Body of pancreas (tissue), 4 donors: ENCODE data around the gene TAS2R30.

Experiments used
- CTCF ChIP-seq, 7 experiments: fragments of 450-650 bp in 4 of 7; fragments of 200-600 bp in 3 of 7; sonication (generic) in 3 of 7; IDR thresholded peaks; one replicate each; pipeline ENCODE4 v1.5.1; 2016 to 2019; ENCODE audit warnings: antibody characterized with exemption in 7 of 7
- POLR2A ChIP-seq, 3 donors: fragments of 450-650 bp; IDR thresholded peaks; one replicate each; pipeline ENCODE4 v1.6.1; 2016; ENCODE audit warnings: antibody characterized with exemption in 3 of 3, mild to moderate bottlenecking in 2 of 3

- TF ChIP-seq CTCF (IDR thresholded peaks at IDR 0.05): no peak
- no peak for TF ChIP-seq POLR2A (IDR thresholded peaks at IDR 0.05)
These were observed 36.3 kb upstream of the TAS2R30 start for GRCh38 chr12:11170810-11171144.
